Upper lobe of right lung (tissue), 1 donor: ENCODE measurements around the gene UBR2. TPM values are rescaled to one million over a fixed set of nuclear protein-coding genes. Genes with fewer than 3 reads are reported as not detected.

Source experiments
- ATAC-seq: fragments of 200-7000 bp; cut with Tn5 transposase; one replicate; pipeline ENCODE4 v1.9.1; 2020; ENCODE audit warnings: mild to moderate bottlenecking, moderate library complexity
- DNase-seq: peaks from one replicate; pipeline ENCODE4 v3.0.0-alpha.2; 2020
- H3K27ac ChIP-seq: fragments of 200-600 bp; one replicate; pipeline ENCODE4 v1.8.0; 2022
- H3K27me3 ChIP-seq: fragments of 200-600 bp; one replicate; pipeline ENCODE4 v1.8.0; 2022; ENCODE audit warnings: mild to moderate bottlenecking
- H3K36me3 ChIP-seq: fragments of 200-600 bp; one replicate; pipeline ENCODE4 v1.8.0; 2022
- H3K4me1 ChIP-seq: fragments of 200-600 bp; one replicate; pipeline ENCODE4 v1.8.0; 2022
- H3K4me3 ChIP-seq: fragments of 200-600 bp; one replicate; pipeline ENCODE4 v1.8.0; 2022; ENCODE audit warnings: mild to moderate bottlenecking
- H3K9me3 ChIP-seq: fragments of 200-600 bp; one replicate; pipeline ENCODE4 v1.8.0; 2022
- intact Hi-C: fragments of 100-400 bp; cut with DNase I; formaldehyde crosslinking; loops from one replicate; pipeline ENCODE4 v1.11.0; 2022
- total RNA-seq: library from RNA; stranded (reverse); fragmentation: NEBNext Ultra II Directional; extraction: Animal tissue kit (Norgen Biotek cat#: 25700); gene quantifications from one replicate; pipeline ENCODE4 v1.2.1, GENCODE V29; 2021
- TF ChIP-seq, protein P1 (sequence below): fragments of 200-600 bp; IDR thresholded peaks from one replicate; pipeline ENCODE4 v1.8.0; 2022; ENCODE audit warnings: antibody characterized with exemption
- donor health status: DM: no; HTN: yes; CAD: no; lungs with severe emphysema.

The UBR2 gene
- total RNA-seq, 1 donor from 2014 or later: 36.6 TPM

DNA sequence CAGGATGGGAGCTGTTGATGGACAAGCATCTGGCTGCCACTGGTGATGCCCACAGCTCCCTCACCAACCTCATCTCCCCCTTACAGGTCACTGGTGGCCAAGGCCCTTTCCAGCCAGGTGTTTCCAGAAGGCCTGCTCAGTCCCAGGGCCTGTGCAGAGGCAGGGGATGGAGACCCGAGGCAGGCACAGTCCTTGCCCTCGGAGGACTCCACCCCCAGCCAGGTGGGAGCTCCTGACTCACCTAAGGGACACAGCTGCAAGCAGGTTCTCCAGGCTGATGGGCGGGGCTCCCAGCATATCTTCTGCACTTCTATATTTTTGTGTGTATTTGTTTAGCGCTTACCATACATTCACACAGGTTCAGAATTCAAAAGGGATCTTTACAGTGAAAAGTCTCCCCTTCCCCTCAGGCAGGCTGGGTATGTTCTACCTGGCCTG lies 141.1 kb downstream of the UBR2 start:
- DNase-seq (no peak), ATAC-seq (no peak)
- Histone ChIP-seq H3K36me3 (no peaks in the 10 kb centered on the region), H3K27ac (no peak overlapping the region), H3K4me3 (no peak overlapping the region), H3K9me3 (no peaks in the 10 kb centered on the region), H3K27me3 (no peaks in the 10 kb centered on the region), H3K4me1 (no peaks in the 10 kb centered on the region)
- TF ChIP-seq, protein P1, sequence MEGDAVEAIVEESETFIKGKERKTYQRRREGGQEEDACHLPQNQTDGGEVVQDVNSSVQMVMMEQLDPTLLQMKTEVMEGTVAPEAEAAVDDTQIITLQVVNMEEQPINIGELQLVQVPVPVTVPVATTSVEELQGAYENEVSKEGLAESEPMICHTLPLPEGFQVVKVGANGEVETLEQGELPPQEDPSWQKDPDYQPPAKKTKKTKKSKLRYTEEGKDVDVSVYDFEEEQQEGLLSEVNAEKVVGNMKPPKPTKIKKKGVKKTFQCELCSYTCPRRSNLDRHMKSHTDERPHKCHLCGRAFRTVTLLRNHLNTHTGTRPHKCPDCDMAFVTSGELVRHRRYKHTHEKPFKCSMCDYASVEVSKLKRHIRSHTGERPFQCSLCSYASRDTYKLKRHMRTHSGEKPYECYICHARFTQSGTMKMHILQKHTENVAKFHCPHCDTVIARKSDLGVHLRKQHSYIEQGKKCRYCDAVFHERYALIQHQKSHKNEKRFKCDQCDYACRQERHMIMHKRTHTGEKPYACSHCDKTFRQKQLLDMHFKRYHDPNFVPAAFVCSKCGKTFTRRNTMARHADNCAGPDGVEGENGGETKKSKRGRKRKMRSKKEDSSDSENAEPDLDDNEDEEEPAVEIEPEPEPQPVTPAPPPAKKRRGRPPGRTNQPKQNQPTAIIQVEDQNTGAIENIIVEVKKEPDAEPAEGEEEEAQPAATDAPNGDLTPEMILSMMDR: no peak
- intact Hi-C loops: no loop called here

DNA sequence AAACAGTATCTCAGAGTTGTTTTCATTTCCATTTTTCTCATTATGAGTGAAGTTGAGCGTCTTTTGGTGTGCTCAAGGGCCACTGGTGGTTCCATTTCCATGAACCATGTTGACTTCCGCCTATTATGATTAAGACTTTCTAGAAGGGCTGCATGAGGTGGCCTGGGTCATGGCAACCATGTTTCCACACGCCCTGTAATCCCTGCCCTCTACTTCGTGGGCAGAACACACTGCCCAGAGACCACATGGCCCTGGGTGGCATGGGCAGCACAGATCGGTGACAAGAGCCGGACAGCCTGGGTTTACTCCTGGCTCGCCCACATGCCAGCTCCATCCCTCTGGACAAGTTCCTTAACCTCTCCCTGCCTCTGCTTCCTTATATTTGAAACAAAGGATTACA lies 143.8 kb downstream of the UBR2 start:
- DNase-seq (no peak), ATAC-seq (no peak)
- Histone ChIP-seq H3K4me1 (no peaks in the 10 kb centered on the region), H3K9me3 (no peaks in the 10 kb centered on the region), H3K27ac (no peak overlapping the region), H3K27me3 (no peaks in the 10 kb centered on the region), H3K4me3 (no peak overlapping the region), H3K36me3 (no peaks in the 10 kb centered on the region)
- TF ChIP-seq, protein P1: no peak
- intact Hi-C loops: no loop called here

DNA sequence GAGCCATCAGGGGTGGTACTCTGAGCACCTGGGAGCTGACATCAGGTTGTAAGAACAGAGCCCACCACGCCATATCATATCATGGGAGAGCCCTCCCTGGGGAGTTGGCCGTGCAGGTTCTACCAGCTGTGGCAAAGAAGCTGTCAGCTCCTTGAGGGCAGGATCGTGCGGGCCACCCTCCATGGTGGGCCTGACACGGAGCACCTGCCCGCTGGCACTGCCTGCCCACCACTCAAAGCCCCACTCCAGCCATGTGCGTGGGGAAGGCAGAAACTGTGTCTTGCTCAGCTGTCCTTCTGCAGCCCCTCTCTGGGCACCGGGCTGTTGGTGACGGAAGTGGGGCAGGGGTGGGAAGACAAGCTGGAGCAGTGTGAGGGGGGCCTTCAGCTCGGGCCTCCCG lies 144.3 kb downstream of the UBR2 start:
- Histone ChIP-seq H3K27ac (no peak overlapping the region), H3K9me3 (no peaks in the 10 kb centered on the region), H3K4me1 (no peaks in the 10 kb centered on the region), H3K27me3 (no peaks in the 10 kb centered on the region), H3K36me3 (no peaks in the 10 kb centered on the region), H3K4me3 (no peak overlapping the region)
- peak; percentile 7 for ATAC-seq
- DNase-seq: no peak
- intact Hi-C loops: no loop called here
- TF ChIP-seq, protein P1: no peak

DNA sequence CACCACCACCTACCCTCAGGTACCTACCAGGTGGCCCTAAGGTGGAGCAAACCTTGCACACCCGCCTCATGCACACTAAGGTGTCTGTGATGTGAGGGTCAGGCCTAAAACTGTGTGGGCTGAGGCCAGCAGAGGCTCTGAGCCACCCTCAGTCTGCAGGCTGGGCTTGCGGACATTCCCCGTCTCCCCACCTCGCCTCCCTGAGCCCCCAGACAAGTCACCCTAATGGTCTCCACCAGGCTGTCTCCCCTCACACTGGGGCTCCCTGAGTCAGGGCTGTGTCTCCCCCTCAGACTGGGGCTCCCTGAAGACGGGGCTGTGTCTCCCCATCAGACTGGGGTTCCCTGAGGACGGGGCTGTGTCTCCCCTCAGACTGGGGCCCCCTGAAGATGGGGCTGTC lies 146.0 kb downstream of the UBR2 start:
- ATAC-seq: peak; percentile 16
- TF ChIP-seq, protein P1: no peak
- H3K27me3 ChIP-seq: no peaks in the 10 kb centered on the region
- H3K4me3 ChIP-seq: no peak overlapping the region
- no peaks in the 10 kb centered on the region for H3K9me3 ChIP-seq
- H3K27ac ChIP-seq: no peak overlapping the region
- H3K4me1 ChIP-seq: no peaks in the 10 kb centered on the region
- H3K36me3 ChIP-seq: no peaks in the 10 kb centered on the region
- intact Hi-C loops: no loop called here
- no peak for DNase-seq

DNA sequence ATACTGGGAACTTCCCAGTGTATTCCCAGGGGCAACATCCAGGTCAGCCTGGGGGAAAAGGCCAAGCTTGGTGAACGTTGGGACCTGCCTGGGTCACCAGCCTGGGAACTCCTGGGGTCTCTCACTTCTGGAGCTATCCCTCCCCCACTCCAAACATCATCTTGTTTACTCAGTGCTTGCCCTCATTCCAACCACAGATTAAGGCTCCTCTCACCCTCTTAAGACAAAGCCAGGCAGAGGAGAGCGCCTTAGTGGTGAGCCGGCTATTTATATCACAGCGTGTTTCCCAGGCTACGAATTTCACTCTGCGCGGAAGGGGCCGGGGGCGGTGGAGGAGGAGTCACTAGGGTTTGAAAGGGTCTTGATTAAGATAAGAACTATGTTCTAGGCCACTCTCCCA lies 146.5 kb downstream of the UBR2 start:
- intact Hi-C loops: no loop called here
- DNase-seq (no peak), ATAC-seq (peak; percentile 73)
- no peaks in the 10 kb centered on the region for H3K9me3 ChIP-seq
- no peaks in the 10 kb centered on the region for H3K27me3 ChIP-seq
- TF ChIP-seq, protein P1: no peak
- no peaks in the 10 kb centered on the region for H3K4me1 ChIP-seq
- no peak overlapping the region for H3K27ac ChIP-seq
- H3K36me3 ChIP-seq: no peaks in the 10 kb centered on the region
- H3K4me3 ChIP-seq: no peak overlapping the region

DNA sequence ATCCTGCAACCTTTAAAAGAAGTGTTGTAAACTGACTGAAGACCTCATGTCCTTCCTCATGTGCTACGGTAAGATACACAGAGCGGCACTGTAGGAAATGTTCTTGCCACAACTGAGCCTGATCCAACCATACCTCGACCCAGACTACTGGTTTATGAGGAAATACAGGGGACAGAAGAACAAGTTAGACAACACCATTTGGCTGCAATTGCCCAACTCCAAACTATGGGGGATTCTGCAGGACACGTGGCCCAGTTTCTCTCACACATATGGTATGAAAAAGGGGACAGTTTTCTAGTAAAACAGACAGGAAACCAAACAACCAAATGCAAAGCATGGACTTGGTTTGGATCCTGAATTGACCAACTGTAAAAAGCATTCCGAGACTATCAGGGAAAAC lies 148.1 kb downstream of the UBR2 start:
- no peaks in the 10 kb centered on the region for H3K27me3 ChIP-seq
- H3K9me3 ChIP-seq: no peaks in the 10 kb centered on the region
- no peaks in the 10 kb centered on the region for H3K36me3 ChIP-seq
- ATAC-seq (no peak), DNase-seq (peak; percentile 0)
- no peaks in the 10 kb centered on the region for H3K4me1 ChIP-seq
- TF ChIP-seq, protein P1: no peak
- no peak overlapping the region for H3K27ac ChIP-seq
- no peak overlapping the region for H3K4me3 ChIP-seq
- intact Hi-C loops: no loop called here
